Body of pancreas (tissue), 4 donors: ENCODE measurements around the gene LARP4B.

Experiments
- CTCF ChIP-seq, 7 experiments: fragments of 450-650 bp in 4 of 7; fragments of 200-600 bp in 3 of 7; sonication (generic) in 3 of 7; IDR thresholded peaks; one replicate each; pipeline ENCODE4 v1.5.1; 2016 to 2019; ENCODE audit warnings: antibody characterized with exemption in 7 of 7
- POLR2A ChIP-seq, 3 donors: fragments of 450-650 bp; IDR thresholded peaks; one replicate each; pipeline ENCODE4 v1.6.1; 2016; ENCODE audit warnings: antibody characterized with exemption in 3 of 3, mild to moderate bottlenecking in 2 of 3

GRCh38 chr10:804191-804781 lies 127.2 kb downstream of the LARP4B start:
- no peak for TF ChIP-seq CTCF (IDR thresholded peaks at IDR 0.05)
- no peak for TF ChIP-seq POLR2A (IDR thresholded peaks at IDR 0.05)
